Measurements from ENCODE around the gene KRT40.

GRCh38 chr17:41009301-41009760 is 25.2 kb upstream of the KRT40 start:
- no peak for TF ChIP-seq CEBPB (IDR thresholded peaks at IDR 0.05; ENCODE audit: low read depth, low read length)
- no peak for TF ChIP-seq CTCF (conservative IDR thresholded peaks at IDR 0.05; ENCODE audit: low read depth, low read length)

Data from IMR-90 (cell line).